ENCODE measurements around the gene VPS72.

DNA sequence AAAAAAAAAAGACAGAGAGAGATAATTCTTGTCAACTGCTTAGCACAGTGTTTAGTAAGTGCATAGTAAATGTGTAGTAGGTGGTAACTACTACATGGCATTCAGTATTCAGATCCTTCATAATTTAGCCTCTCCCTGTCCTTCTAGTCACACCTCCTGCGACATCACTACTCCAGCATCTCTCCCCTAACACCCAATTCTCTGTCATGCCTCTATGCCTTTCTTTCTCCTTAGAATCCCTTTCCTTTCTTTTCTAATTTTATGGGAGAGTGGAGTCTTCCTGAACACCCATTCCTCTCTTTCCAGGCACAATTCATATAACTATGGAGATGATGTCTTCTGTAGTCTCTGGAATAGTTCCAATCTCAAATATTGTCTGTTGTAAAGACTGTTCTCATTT is 3.9 kb upstream of the VPS72 start:
- TF ChIP-seq POLR2A (IDR thresholded peaks at IDR 0.05): no peak
- TF ChIP-seq, protein P1, sequence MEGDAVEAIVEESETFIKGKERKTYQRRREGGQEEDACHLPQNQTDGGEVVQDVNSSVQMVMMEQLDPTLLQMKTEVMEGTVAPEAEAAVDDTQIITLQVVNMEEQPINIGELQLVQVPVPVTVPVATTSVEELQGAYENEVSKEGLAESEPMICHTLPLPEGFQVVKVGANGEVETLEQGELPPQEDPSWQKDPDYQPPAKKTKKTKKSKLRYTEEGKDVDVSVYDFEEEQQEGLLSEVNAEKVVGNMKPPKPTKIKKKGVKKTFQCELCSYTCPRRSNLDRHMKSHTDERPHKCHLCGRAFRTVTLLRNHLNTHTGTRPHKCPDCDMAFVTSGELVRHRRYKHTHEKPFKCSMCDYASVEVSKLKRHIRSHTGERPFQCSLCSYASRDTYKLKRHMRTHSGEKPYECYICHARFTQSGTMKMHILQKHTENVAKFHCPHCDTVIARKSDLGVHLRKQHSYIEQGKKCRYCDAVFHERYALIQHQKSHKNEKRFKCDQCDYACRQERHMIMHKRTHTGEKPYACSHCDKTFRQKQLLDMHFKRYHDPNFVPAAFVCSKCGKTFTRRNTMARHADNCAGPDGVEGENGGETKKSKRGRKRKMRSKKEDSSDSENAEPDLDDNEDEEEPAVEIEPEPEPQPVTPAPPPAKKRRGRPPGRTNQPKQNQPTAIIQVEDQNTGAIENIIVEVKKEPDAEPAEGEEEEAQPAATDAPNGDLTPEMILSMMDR (IDR thresholded peaks at IDR 0.05): no peak

Data from esophagus squamous epithelium (tissue), 4 donors.